Fibroblast of villous mesenchyme (primary cell): ENCODE data around the gene SEMA5A. TPM values are rescaled to one million over a fixed set of nuclear protein-coding genes. Genes with fewer than 3 reads are reported as not detected.

ENCODE experiments used
- DNase-seq: peaks from one replicate; pipeline ENCODE4 v3.0.0-alpha.2; 2010; ENCODE audit warnings: low read depth
- H3K4me3 ChIP-seq: 2 replicates; pipeline ENCODE4 v1.5.1; 2011; ENCODE audit warnings: low read depth, mild to moderate bottlenecking, low read length
- total RNA-seq: library from RNA; depleted of rRNA; stranded (reverse); fragments of >200 nt; gene quantifications from 2 replicates; pipeline ENCODE4 v1.2.3, GENCODE V29; 2012
- TF ChIP-seq, protein P1 (sequence below): IDR thresholded peaks from 2 replicates; pipeline ENCODE4 v1.5.1; 2012; ENCODE audit warnings: low read depth, mild to moderate bottlenecking, low read length; ENCODE audit not compliant: insufficient read depth

The SEMA5A gene
- total RNA-seq, 1 donor: 72.5 TPM

DNA sequence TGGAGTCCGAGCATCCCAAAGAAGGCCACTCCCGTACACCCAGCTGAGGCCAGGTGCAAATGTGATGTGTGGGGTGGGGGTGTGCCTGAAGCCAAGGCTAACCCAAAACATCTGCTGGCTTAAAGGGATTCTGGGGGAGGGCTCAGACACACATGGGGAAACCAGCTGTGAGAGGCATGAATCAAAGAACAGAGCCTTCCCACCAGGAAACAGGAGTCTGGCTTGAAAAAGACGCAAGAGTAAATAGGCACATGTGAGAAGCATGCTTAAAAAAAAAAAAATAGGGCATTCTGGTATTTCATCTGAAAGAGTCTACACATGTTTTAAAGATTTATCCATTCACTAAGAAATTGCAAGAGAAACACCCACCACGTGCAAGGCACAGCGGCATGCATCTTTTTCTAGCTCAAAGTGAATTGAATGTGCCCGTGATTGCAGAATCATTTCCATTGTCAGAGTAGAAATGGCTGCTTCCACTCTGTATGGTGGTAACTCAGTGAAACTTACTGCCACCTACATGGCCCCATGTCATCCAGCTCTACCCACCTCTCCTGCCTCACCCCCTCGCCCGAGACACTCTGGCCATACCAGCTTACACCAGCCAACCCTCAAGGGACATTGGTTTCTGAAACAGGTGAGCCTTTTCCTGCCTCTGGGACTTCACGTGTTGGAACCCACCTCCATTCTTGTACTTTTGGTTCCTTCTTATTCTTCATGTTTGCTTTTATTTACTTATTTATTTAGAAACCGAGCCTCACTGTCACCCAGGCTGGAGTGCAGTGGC lies 71.5 kb downstream of the SEMA5A start:
- DNase-seq: peak; percentile 33
- no peak overlapping the region for H3K4me3 ChIP-seq
- TF ChIP-seq, protein P1, sequence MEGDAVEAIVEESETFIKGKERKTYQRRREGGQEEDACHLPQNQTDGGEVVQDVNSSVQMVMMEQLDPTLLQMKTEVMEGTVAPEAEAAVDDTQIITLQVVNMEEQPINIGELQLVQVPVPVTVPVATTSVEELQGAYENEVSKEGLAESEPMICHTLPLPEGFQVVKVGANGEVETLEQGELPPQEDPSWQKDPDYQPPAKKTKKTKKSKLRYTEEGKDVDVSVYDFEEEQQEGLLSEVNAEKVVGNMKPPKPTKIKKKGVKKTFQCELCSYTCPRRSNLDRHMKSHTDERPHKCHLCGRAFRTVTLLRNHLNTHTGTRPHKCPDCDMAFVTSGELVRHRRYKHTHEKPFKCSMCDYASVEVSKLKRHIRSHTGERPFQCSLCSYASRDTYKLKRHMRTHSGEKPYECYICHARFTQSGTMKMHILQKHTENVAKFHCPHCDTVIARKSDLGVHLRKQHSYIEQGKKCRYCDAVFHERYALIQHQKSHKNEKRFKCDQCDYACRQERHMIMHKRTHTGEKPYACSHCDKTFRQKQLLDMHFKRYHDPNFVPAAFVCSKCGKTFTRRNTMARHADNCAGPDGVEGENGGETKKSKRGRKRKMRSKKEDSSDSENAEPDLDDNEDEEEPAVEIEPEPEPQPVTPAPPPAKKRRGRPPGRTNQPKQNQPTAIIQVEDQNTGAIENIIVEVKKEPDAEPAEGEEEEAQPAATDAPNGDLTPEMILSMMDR: no peak

DNA sequence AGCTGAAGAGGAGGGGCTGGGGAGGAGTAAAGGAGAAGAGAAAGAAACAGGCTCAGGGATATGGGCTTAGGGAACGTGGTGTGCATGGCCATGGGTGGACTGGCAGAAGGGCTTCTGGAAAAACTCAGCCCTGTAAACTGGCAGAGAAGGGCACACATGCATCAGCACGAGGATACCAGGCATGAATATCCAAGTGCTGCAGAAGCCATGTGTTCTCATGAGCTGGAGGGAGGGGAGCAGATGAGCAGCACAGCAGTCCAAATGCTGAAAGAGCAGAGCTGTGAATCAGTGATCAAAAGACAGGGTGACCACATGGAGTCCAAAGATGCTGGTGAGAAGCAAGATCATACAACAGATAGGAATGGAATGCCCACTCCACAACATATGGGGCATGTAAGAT lies 72.3 kb downstream of the SEMA5A start:
- DNase-seq: no peak

DNA sequence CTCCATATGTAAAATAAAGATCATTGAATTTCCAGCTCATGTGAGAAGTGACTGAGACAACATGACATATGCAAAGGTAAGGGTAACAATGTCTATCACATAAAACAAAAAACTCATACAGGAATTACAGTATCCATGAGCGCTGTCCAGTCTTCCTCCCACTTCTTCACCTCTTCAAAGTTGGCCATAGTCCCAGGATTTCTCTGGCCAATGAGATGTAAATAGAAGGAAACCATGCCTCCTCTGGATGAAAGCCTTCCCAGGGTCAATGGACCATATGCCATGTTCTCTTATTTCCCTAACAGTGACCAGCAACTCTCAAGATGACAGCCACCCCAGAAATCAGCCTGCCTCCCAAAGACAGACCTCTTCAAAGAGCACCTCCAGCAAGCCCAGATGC lies 75.5 kb downstream of the SEMA5A start:
- no peak overlapping the region for H3K4me3 ChIP-seq
- TF ChIP-seq, protein P1: no peak
- DNase-seq: no peak

More for the DNA sequence above, 72.3 kb downstream of the SEMA5A start:
- TF ChIP-seq, protein P1: no peak
- no peak overlapping the region for H3K4me3 ChIP-seq

DNA sequence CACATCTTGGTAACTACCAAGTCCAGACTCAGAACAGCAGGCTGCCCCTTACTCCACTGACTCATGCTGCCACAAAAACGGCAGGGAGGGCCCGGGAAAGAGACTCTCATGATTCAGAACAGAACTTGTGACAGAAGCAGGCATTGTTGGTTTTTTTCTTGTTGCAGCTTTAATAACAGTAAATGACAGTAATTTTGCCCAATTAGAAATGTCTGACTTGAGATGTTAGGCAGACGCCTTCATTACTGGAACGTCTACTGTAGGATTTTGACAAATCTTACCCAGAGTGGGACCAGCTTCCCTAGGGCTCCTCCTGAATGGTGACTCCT lies 77.9 kb downstream of the SEMA5A start:
- H3K4me3 ChIP-seq: no peak overlapping the region
- TF ChIP-seq, protein P1: no peak
- peak; percentile 90 for DNase-seq

DNA sequence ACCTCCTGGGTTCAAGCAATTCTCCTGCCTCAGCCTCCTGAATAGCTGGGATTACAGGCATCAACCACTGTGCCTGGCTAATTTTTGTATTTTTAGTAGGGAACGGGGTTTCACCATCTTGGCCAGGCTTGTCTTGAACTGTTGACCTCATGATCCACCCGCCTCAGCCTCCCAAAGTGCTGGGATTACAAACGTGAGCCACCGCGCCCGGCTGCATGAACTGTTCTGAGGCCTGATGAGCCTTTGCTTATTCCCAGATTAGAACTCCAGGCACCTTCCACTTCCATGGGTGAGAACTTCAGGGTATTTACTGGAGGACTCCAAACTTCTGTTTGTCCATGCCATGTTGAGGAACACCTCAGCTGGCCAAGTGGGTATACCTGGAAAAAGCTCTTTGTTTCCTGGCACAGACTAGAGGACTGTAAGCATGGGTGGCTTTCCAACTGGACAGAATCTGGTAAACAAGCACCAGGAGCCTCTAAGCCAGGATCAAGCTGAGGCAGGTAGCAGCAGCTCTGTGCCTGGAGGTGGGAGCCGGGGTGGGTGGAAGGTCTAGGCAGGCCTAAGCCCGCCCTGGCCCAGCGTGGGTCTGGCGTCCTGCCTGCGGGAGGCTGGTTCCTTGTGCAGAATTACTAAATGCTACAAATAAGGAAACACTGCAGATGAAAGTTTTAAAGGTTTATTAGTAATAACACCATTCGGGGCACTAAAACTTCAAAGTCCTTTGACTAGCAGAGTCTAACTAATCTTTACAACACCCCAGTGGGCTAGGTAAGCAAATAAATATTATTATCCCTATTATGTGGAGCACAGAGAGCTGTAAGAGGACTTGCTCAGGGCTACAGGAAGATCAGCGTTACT lies 78.4 kb downstream of the SEMA5A start:
- TF ChIP-seq, protein P1: no peak
- no peak for DNase-seq
- H3K4me3 ChIP-seq: no peak overlapping the region

DNA sequence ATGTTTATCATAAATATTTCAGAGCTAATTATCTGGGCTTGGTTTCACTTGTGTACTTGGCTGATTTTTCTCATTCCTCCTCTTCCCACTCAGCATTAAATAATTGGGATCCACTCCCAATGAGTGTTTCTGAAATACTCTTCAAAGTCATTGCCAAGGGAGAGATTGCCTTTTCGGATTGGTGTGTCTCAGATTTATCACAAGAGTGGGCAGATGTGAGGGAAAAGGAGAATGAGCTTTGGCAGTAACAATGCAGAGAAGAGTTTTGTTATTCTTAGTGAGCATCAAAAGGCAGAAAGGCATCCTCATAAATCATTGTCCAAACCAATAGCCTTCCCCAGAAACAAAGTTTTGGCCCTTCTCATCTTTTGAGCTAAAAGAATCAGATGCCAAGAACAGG lies 79.2 kb downstream of the SEMA5A start:
- DNase-seq: no peak
- no peak overlapping the region for H3K4me3 ChIP-seq
- TF ChIP-seq, protein P1: no peak
